ENCODE results near the gene SHISA2.
"Not testable (repeated sequence)": the region's sequence is repeated elsewhere in the genome, so short reads cannot be mapped to it uniquely, and the experiment has no call there.

- not testable (repeated sequence) for TF ChIP-seq EZH2 (IDR thresholded peaks at IDR 0.05; ENCODE audit: insufficient read depth, poor library complexity, severe bottlenecking); EZH2phosphoT487 (IDR thresholded peaks at IDR 0.05; ENCODE audit: insufficient read depth, low read depth)
Measured at GRCh38 chr13:26076821-26077220, 25.0 kb upstream of the SHISA2 start.
